ENCODE data around the gene PDZD4. TPM values are rescaled to one million over a fixed set of nuclear protein-coding genes. Genes with fewer than 3 reads are reported as not detected.

PDZD4 gene
- total and polyA plus RNA-seq, 10 of the 15 experiments (the other 5 are each of a cell fraction or from before 2014, with no cell fraction given), result 0.01 to 0.15 (median 0.04) TPM; not detected in 6

GRCh38 chrX:153786669-153787068 is 43.7 kb downstream of the PDZD4 start:
- ATAC-seq (no peak), DNase-seq (ENCODE audit: low read depth, low spot score) (no peak), FAIRE-seq (no peak)
- ChIA-PET CTCF (no interaction called here), POLR2A (no interaction called here), RAD21 (ENCODE audit: unreplicated experiment) (interaction anchor here (1.2 kb wide), 1 partner anchor 126 kb away, joined by 3 read pairs; no protein-coding TSS in a partner anchor), SMC1A (ENCODE audit: uncharacterized antibody, unreplicated experiment) (no interaction called here)
- no TSS peak for BruUV-seq (replicated peaks)
- whole genome bisulfite sequencing (ENCODE audit: insufficient coverage, insufficient replicate concordance, low lambda C conversion rate, missing lambda C conversion rate), result 87% methylated on average over 15 of the region's 15 CpGs
- Histone ChIP-seq H3K27ac (ENCODE audit: control insufficient read depth, insufficient read depth) (no peak overlapping the region), H3K36me3 (ENCODE audit: control insufficient read depth in 2 of 2, insufficient read depth in 2 of 2, low read length in 1 of 2) (peaks cover 3% of the 10 kb centered on the region in 2 experiments; a peak in 3 of 4 replicates), H3K4me3 (no peak overlapping the region), H3K4me1 (ENCODE audit: control insufficient read depth, insufficient read depth, low read length) (no peaks in the 10 kb centered on the region), H3K79me2 (ENCODE audit: control insufficient read depth, insufficient read depth, low read length) (peaks cover 4% of the 10 kb centered on the region; the same call in 1 of the 2 replicates), H3K4me2 (ENCODE audit: control insufficient read depth, insufficient read depth) (no peak overlapping the region), H3K9ac (ENCODE audit: control insufficient read depth, insufficient read depth, low read length) (no peak overlapping the region), H3K9me3 (replicated peaks; ENCODE audit: control insufficient read depth, insufficient read depth, low read length) (no peaks in the 10 kb centered on the region; the same call in 2 of the 3 replicates), H4K20me1 (ENCODE audit: control insufficient read depth, insufficient read depth) (no peaks in the 10 kb centered on the region), H3K27me3 (replicated peaks in 1 of 2; ENCODE audit: control insufficient read depth in 2 of 2, insufficient read depth in 2 of 2, low read length in 1 of 2) (no peaks in the 10 kb centered on the region), H2AFZ (ENCODE audit: control insufficient read depth, low read depth, low read length) (no peak overlapping the region)
- in situ Hi-C loops (cut with MboI) (loop anchor here (10.0 kb wide), 1 partner anchor 52 kb away; no protein-coding TSS in a partner anchor), intact Hi-C loops (cut with micrococcal nuclease; ENCODE audit: unreplicated experiment) (no loop called here)
- TF ChIP-seq SKIL (IDR thresholded peaks at IDR 0.05; ENCODE audit: low read depth, poor library complexity, severe bottlenecking), result no peak
- no peak for TF ChIP-seq NFYA (IDR thresholded peaks at IDR 0.05; ENCODE audit: borderline replicate concordance, low read depth, low read length)
- no peak for TF ChIP-seq EED (IDR thresholded peaks at IDR 0.05; ENCODE audit: low read depth)
- no peak for TF ChIP-seq ZZZ3 (IDR thresholded peaks at IDR 0.05; ENCODE audit: control insufficient read depth, insufficient read length, low read depth)
- TF ChIP-seq NR2C1 (IDR thresholded peaks at IDR 0.05), result no peak
- TF ChIP-seq BACH1 (IDR thresholded peaks at IDR 0.05; ENCODE audit: borderline replicate concordance), result no peak
- no peak for TF ChIP-seq ZNF687 (IDR thresholded peaks at IDR 0.05)
- TF ChIP-seq WRNIP1 (IDR thresholded peaks at IDR 0.05; ENCODE audit: borderline replicate concordance, low read depth, low read length), result no peak
- TF ChIP-seq NFIC (IDR thresholded peaks at IDR 0.05; ENCODE audit: low read depth, low read length), result no peak
- no peak for TF ChIP-seq NFXL1 (IDR thresholded peaks at IDR 0.05; ENCODE audit: borderline replicate concordance)
- no peak for TF ChIP-seq ZNF24 (IDR thresholded peaks at IDR 0.05)
- no peak for TF ChIP-seq TCF12 (IDR thresholded peaks at IDR 0.05; ENCODE audit: low read depth, low read length)
- no peak for TF ChIP-seq SREBF1 (IDR thresholded peaks at IDR 0.05; ENCODE audit: low read length)
- TF ChIP-seq GATAD2B (conservative IDR thresholded peaks at IDR 0.05; ENCODE audit: low read depth), result no peak
- no peak for TF ChIP-seq ESRRA (IDR thresholded peaks at IDR 0.05; ENCODE audit: low read length)
- no peak for TF ChIP-seq ZBED1 (IDR thresholded peaks at IDR 0.05; ENCODE audit: borderline replicate concordance)

Data from GM12878 (cell line).